Chondrocyte (in vitro differentiated cells): ENCODE results near the gene PDXK. TPM values are rescaled to one million over a fixed set of nuclear protein-coding genes. Genes with fewer than 3 reads are reported as not detected.
A peak's percentile ranks its signal among the peaks of the same experiment; 100 is the strongest.

ENCODE experiments used
- DNase-seq: peaks from one replicate; pipeline ENCODE4 v3.0.0; 2021; ENCODE audit warnings: mixed read lengths, low spot score
- H3K27ac Mint-ChIP-seq: one replicate; pipeline ENCODE4 v1.8.0; 2021; ENCODE audit warnings: mild to moderate bottlenecking, moderate library complexity, mixed read lengths; ENCODE audit not compliant: unreplicated experiment
- H3K27me3 Mint-ChIP-seq: 2 replicates; pipeline ENCODE4 v1.8.0; 2021; ENCODE audit warnings: low read depth, mixed read lengths
- H3K36me3 Mint-ChIP-seq: 2 replicates; pipeline ENCODE4 v1.8.0; 2021; ENCODE audit warnings: low read depth, mixed read lengths
- H3K4me1 Mint-ChIP-seq: 2 replicates; pipeline ENCODE4 v1.8.0; 2021; ENCODE audit warnings: low read depth, mild to moderate bottlenecking, mixed read lengths
- H3K4me3 Mint-ChIP-seq: one replicate; pipeline ENCODE4 v1.8.0; 2021; ENCODE audit warnings: mild to moderate bottlenecking, moderate library complexity, mixed read lengths; ENCODE audit not compliant: unreplicated experiment
- H3K9me3 Mint-ChIP-seq: 2 replicates; pipeline ENCODE4 v1.8.0; 2021; ENCODE audit warnings: low read depth, mixed read lengths
- CTCF ChIP-seq: fragments of 200-600 bp; sonication (generic); IDR thresholded peaks from 2 replicates; pipeline ENCODE4 v1.5.0; 2021; ENCODE audit warnings: antibody characterized with exemption, mild to moderate bottlenecking, moderate library complexity
- total RNA-seq: library from RNA; stranded (reverse); gene quantifications from 3 replicates; pipeline ENCODE4 v1.2.1, GENCODE V29; 2021

The PDXK gene
- total RNA-seq, 1 donor from 2014 or later: 213 TPM

- Mint-ChIP-seq H3K27me3 (no peaks in the 10 kb centered on the region), H3K36me3 (peaks cover 10% of the 10 kb centered on the region), H3K9me3 (no peaks in the 10 kb centered on the region), H3K4me1 (peaks cover 22% of the 10 kb centered on the region), H3K27ac (no peak overlapping the region), H3K4me3 (no peak overlapping the region)
- no peak for DNase-seq
- no peak for TF ChIP-seq CTCF
These were observed 43.6 kb downstream of the PDXK start for GRCh38 chr21:43762303-43763128.

- Mint-ChIP-seq H3K27ac (no peak overlapping the region), H3K4me1 (peaks cover 26% of the 10 kb centered on the region), H3K9me3 (no peaks in the 10 kb centered on the region), H3K4me3 (no peak overlapping the region), H3K36me3 (peaks cover 9% of the 10 kb centered on the region), H3K27me3 (no peaks in the 10 kb centered on the region)
- DNase-seq: no peak
- TF ChIP-seq CTCF: no peak
These were observed 45.1 kb downstream of the PDXK start for GRCh38 chr21:43763901-43764523.

- Mint-ChIP-seq H3K36me3 (peaks cover 9% of the 10 kb centered on the region), H3K27me3 (no peaks in the 10 kb centered on the region), H3K4me1 (peaks cover 26% of the 10 kb centered on the region), H3K27ac (no peak overlapping the region), H3K4me3 (no peak overlapping the region), H3K9me3 (no peaks in the 10 kb centered on the region)
- no peak for TF ChIP-seq CTCF
- no peak for DNase-seq
These were observed 45.9 kb downstream of the PDXK start for GRCh38 chr21:43764576-43765495.

DNA sequence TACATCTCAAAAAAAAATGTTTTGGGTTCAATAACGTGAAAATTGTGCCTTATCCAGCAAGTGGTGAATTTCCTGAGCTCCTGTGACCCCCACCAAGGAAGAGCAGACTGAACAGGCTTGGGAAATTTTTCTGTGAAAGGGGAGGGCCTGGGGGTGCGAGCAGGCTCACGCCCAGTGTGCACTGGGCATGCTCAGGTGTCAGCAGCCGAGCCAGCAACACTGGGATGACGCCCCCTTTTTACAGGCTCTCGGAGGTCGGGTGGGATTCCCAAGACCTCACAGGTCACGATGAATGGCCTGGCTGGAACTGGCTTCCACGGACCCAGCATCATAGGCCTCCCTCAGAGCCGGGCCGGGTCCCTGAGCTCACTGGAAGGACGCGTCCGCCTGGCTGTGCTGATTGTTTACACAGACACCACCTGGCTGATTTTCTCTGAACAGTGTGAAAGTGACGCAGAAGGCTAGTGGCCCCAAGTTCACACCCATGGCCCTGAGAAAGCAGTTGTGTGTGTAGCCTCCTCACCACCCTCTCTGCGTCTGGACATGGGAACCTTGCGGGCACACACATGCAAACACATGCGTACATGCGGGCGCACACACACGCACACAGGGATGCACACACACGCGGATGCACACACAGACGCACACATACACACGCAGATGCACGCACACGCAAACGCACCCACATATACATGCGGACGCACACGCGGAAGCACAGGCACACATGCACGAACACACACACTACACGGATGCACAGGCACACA lies 48.0 kb downstream of the PDXK start:
- H3K4me1 Mint-ChIP-seq: peaks cover 28% of the 10 kb centered on the region

More for the DNA sequence above, 48.0 kb downstream of the PDXK start:
- peak overlapping the region; percentile 91 for H3K27ac Mint-ChIP-seq
- no peak for DNase-seq
- TF ChIP-seq CTCF: no peak
- H3K9me3 Mint-ChIP-seq: no peaks in the 10 kb centered on the region
- peaks cover 5% of the 10 kb centered on the region for H3K36me3 Mint-ChIP-seq
- no peaks in the 10 kb centered on the region for H3K27me3 Mint-ChIP-seq
- no peak overlapping the region for H3K4me3 Mint-ChIP-seq
